ENCODE results near the gene SPSB3. TPM values are rescaled to one million over a fixed set of nuclear protein-coding genes. Genes with fewer than 3 reads are reported as not detected.
A peak's percentile ranks its signal among the peaks of the same experiment; 100 is the strongest.

The SPSB3 gene
- total and polyA plus RNA-seq, 8 donors: 19.2 to 223 (median 39.6) TPM

DNA sequence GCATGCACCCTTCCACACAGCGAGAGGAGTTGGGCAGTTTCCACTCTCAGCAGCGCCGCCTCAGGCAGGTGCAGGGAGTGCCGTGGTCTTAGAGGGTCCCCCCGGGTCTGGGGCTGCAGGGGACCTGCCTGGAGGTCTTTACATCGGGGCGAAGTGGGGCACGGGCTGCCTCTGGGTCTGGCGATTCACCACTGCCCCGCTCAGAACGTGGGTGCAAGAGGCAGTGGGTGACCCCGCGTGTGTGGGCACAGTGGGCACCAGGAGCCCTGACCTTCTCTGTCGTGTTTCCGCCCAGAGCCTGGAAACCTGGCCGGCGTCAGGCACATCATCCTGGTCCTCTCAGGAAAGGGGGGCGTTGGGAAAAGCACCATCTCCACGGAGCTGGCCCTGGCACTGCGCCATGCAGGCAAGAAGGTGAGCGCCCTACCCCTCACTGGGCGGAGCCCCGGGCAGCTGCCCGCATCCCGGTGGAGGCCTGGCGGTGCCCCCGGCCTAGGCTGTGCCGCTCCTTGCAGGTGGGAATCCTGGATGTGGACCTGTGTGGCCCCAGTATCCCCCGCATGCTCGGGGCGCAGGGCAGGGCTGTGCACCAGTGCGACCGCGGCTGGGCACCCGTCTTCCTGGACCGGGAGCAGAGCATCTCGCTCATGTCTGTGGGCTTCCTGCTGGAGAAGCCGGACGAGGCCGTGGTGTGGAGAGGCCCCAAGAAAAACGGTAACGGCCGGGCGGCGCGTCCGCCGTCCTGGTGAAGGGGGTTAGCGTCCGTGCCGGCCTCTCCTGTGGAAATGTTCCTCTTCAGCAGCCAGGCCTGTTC is 4.1 kb upstream of the SPSB3 start:
- Histone ChIP-seq H3K4me3 (no peak overlapping the region), H3K4me1 (peaks cover 0 to 8% (median 5%) of the 10 kb centered on the region in 3 donors), H3K9me3 (no peaks in the 10 kb centered on the region), H3K36me3 (no peaks in the 10 kb centered on the region), H3K27me3 (no peaks in the 10 kb centered on the region), H3K27ac (no peak overlapping the region)
- peak in 3 of 6 donors; percentile 55 to 81 (median 60) for DNase-seq
- 87 to 88% methylated on average over 44 to 51 of the region's 51 CpGs for WGBS, 2 donors
- intact Hi-C loops (cut with DNase I): no loop called here
- no peak for TF ChIP-seq CTCF (IDR thresholded peaks at IDR 0.05)
- ATAC-seq: no peak
- no peak for FAIRE-seq

GRCh38 chr16:1785846-1786170 is 3.4 kb upstream of the SPSB3 start:
- ATAC-seq (no peak), DNase-seq (peak in 1 of 6 donors; percentile 67), FAIRE-seq (no peak)
- H3K9me3 ChIP-seq: no peaks in the 10 kb centered on the region
- no peak overlapping the region for H3K27ac ChIP-seq
- TF ChIP-seq CTCF (IDR thresholded peaks at IDR 0.05): no peak
- no peaks in the 10 kb centered on the region for H3K36me3 ChIP-seq
- no peaks in the 10 kb centered on the region for H3K27me3 ChIP-seq
- H3K4me3 ChIP-seq: no peak overlapping the region
- WGBS, 2 donors: 87 to 91% methylated on average over 14 of the region's 14 CpGs
- intact Hi-C loops (cut with DNase I): no loop called here
- H3K4me1 ChIP-seq: peaks cover 5 to 14% (median 9%) of the 10 kb centered on the region in 3 donors

DNA sequence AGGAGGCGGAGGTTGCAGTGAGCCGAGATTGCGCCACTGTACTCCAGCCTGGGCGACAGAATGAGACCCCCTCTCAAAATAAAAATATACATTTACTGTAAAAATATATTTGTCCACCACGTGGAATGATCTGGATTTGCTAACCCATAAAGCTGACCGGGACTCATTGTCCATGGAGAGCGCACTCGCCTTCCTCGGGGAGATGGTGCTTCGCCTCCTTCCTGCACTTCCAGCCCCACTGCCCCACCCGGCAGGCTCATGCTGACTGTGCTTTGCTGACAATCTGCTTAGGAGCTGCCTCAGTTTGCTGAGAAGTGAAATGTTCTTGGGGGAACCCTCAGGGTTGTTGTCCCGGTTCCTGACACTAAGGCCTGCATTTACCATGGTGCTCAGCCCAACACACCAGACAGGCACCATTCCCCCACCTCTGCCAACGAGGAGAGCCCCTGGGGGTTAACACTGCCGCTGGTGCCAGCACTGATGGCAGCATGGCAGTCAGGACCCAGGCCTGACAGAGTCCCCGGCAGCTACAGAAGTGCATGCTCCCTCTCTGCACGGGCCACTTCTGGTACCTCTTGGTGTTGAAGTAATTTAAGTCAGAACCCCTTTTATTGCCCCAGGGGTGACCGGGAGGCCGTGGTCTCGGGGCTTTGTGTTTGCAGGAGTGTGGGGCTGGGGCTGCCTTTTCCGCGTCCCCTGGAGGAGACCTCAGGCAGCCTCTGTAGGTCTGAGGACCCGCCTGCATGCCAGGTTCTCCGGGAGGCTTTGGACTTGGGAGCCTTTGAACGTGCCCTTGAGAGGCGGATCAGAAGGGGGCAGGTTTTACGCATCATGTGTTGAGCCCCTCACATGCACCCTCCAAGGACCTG is 2.8 kb upstream of the SPSB3 start:
- no peak overlapping the region for H3K4me3 ChIP-seq
- H3K4me1 ChIP-seq: peaks cover 11 to 16% (median 15%) of the 10 kb centered on the region in 3 donors
- no peak for FAIRE-seq
- peak in 2 of 6 donors; percentile 16 to 26 for DNase-seq
- H3K36me3 ChIP-seq: no peaks in the 10 kb centered on the region
- ATAC-seq: no peak
- no peaks in the 10 kb centered on the region for H3K9me3 ChIP-seq
- no peaks in the 10 kb centered on the region for H3K27me3 ChIP-seq
- no peak overlapping the region for H3K27ac ChIP-seq
- intact Hi-C loops (cut with DNase I): no loop called here
- 83 to 87% methylated on average over 26 of the region's 26 CpGs for WGBS, 2 donors
- TF ChIP-seq CTCF (IDR thresholded peaks at IDR 0.05): no peak

DNA sequence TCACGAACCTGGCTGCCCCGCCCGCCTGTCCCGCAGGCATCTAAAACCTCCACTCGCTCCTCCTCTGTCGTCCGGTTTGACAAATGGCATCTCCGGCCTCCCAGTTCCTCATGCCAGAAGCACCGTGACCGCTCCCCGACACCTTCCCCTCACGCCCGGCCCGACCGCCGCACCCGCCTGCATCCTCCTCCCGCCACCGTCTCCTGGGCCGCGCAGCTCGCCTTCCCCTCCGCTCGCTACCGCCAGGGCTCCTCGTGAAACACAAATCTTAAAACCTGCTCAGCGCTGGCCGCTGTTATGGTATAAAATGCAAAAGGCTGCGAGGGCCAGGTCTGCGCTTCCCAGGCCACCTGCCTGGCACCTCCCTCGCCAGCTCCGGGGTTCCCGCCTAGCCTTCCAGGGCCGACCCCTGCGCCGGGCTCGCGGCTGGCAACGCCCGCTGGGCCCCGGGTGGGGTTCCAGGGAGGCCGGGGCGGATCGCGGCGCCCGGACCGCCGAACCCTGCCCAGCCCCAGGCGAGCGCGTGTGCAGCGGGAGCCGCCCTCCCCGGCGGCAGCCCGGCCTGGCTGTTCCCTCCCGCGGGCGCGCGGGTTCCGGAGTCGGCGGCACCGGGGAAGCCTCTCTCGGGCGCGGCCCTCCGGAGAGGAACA is 488 bp downstream of the SPSB3 start:
- Histone ChIP-seq H3K4me1 (peaks cover 11 to 17% (median 16%) of the 10 kb centered on the region in 3 donors), H3K27ac (peak overlapping the region; percentile 85 to 96 (median 88)), H3K36me3 (peaks cover 0 to 14% (median 10%) of the 10 kb centered on the region in 3 donors), H3K4me3 (peak overlapping the region; percentile 64 to 97 (median 93)), H3K27me3 (no peaks in the 10 kb centered on the region), H3K9me3 (no peaks in the 10 kb centered on the region)
- DNase-seq (peak in 4 of 6 donors; percentile 41 to 85 (median 62)), FAIRE-seq (no peak), ATAC-seq (peak in 2 of 4 donors; percentile 2 to 3)
- TF ChIP-seq CTCF (IDR thresholded peaks at IDR 0.05): no peak
- 0 to 1% methylated on average over 47 to 70 of the region's 70 CpGs for WGBS, 2 donors
- intact Hi-C loops (cut with DNase I): no loop called here
